HepG2 (cell line): ENCODE data around the gene YWHAB. TPM values are rescaled to one million over a fixed set of nuclear protein-coding genes. Genes with fewer than 3 reads are reported as not detected.

Experiments
- ATAC-seq: fragments of 200-7000 bp; cut with Tn5 transposase; 3 replicates; pipeline ENCODE4 v1.9.1; 2020; ENCODE audit warnings: mild to moderate bottlenecking, moderate library complexity
- BruUV-seq: library from RNA; stranded (reverse); fragments of 400-500 nt; replicated peaks from 2 replicates; lab custom pipeline; 2021; lab: Mats Ljungman, UMichigan
- CTCF ChIA-PET: fragments of 300-600 bp; formaldehyde crosslinking; extraction: SDS; loops from one replicate; lab custom pipeline; 2021; ENCODE audit warnings: low total read pairs, inconsistent platforms, low intra/inter-chr PET ratio; lab: Yijun Ruan, JAX
- POLR2A ChIA-PET: fragments of 350-600 bp; sonication (Branson Sonifier 250); formaldehyde crosslinking; loops from one replicate; lab custom pipeline; 2020; ENCODE audit warnings: antibody characterized with exemption, inconsistent platforms; lab: Yijun Ruan, JAX
- DNase-seq: peaks from one replicate; pipeline ENCODE4 v3.0.0-alpha.2; 2015; ENCODE audit warnings: low spot score
- FAIRE-seq: peaks from 3 replicates; lab custom pipeline; 2011; peaks lifted over from hg19 to GRCh38; lab: Jason Lieb, UNC
- H2AFZ ChIP-seq: one replicate; pipeline ENCODE4 v1.6.1; 2011; ENCODE audit warnings: low read length, inconsistent platforms
- H3K27ac ChIP-seq: fragments of 300-600 bp; 3 replicates; pipeline ENCODE4 v1.8.0; 2011; ENCODE audit warnings: mixed run types, mild to moderate bottlenecking, mixed read lengths, low read length, inconsistent platforms; ENCODE audit not compliant: insufficient read depth; ENCODE audit errors: extremely low read length
- H3K27me3 ChIP-seq, 2 experiments: fragments of 200-600 bp in 1 of 2; 2 replicates in 1 of 2; 3 replicates in 1 of 2; pipeline versions ENCODE4 v1.6.0 to v1.8.0; 2011; ENCODE audit warnings: low read length in 2 of 2, mild to moderate bottlenecking in 2 of 2, moderate library complexity in 2 of 2, inconsistent platforms in 1 of 2; ENCODE audit not compliant: insufficient read depth in 2 of 2, control insufficient read depth in 1 of 2
- H3K36me3 ChIP-seq, 2 experiments: fragments of 200-600 bp in 1 of 2; replicated peaks in 1 of 2; 2 replicates in 1 of 2; 3 replicates in 1 of 2; pipeline versions ENCODE4 v1.5.1 to v1.8.0; 2011; ENCODE audit warnings: low read length in 2 of 2, inconsistent platforms in 1 of 2; ENCODE audit not compliant: insufficient read depth in 2 of 2, control insufficient read depth in 1 of 2
- H3K4me1 ChIP-seq: 2 replicates; pipeline ENCODE4 v1.5.1; 2012; ENCODE audit warnings: low read length, inconsistent platforms; ENCODE audit not compliant: insufficient read depth
- H3K4me2 ChIP-seq: 2 replicates; pipeline ENCODE4 v1.6.0; 2011; ENCODE audit warnings: low read depth, low read length, inconsistent platforms
- H3K4me3 ChIP-seq, 3 experiments: fragments of 200-600 bp in 1 of 3; sonication (generic), shearing (Covaris generic) in 1 of 3; replicated peaks in 1 of 3; 2 replicates each; pipeline ENCODE4 v1.5.1; 2011 to 2016; ENCODE audit warnings: low read length in 3 of 3, inconsistent platforms in 2 of 3, low read depth in 2 of 3, mild to moderate bottlenecking in 2 of 3, control low read depth in 1 of 3, mixed read lengths in 1 of 3; ENCODE audit not compliant: insufficient read depth in 1 of 3
- H3K79me2 ChIP-seq: one replicate; pipeline ENCODE4 v1.6.1; 2011; ENCODE audit warnings: low read length, inconsistent platforms; ENCODE audit not compliant: insufficient read depth
- H3K9ac ChIP-seq: 2 replicates; pipeline ENCODE4 v1.6.0; 2011; ENCODE audit warnings: mild to moderate bottlenecking, low read depth, low read length, inconsistent platforms; ENCODE audit not compliant: insufficient read depth
- H3K9me3 ChIP-seq: 2 replicates; pipeline ENCODE4 v1.5.1; 2012; ENCODE audit warnings: mild to moderate bottlenecking, low read length
- H4K20me1 ChIP-seq: 2 replicates; pipeline ENCODE4 v1.6.0; 2011; ENCODE audit warnings: inconsistent platforms, mild to moderate bottlenecking, low read length, moderate library complexity; ENCODE audit not compliant: insufficient read depth
- AGO2 ChIP-seq: fragments of 200-400 bp; formaldehyde crosslinking; optimal IDR thresholded peaks from 2 replicates; pipeline ENCODE3; 2017; ENCODE audit warnings: mild to moderate bottlenecking, low read depth, low read length, moderate library complexity
- NCOA5 ChIP-seq: sonication (generic); formaldehyde crosslinking; IDR thresholded peaks from 2 replicates; pipeline ENCODE4 v1.4.0; 2020; ENCODE audit warnings: missing genetic modification reagents
- POLR2G ChIP-seq: fragments of 200-400 bp; formaldehyde crosslinking; IDR thresholded peaks from 2 replicates; pipeline ENCODE4 v1.6.1; 2018; ENCODE audit warnings: mild to moderate bottlenecking, low read depth, low read length, moderate library complexity
- RBFOX2 ChIP-seq: fragments of 200-400 bp; formaldehyde crosslinking; IDR thresholded peaks from 2 replicates; pipeline ENCODE4 v1.6.1; 2017; ENCODE audit warnings: low read depth, mild to moderate bottlenecking, low read length
- RBM22 ChIP-seq: fragments of 200-400 bp; formaldehyde crosslinking; optimal IDR thresholded peaks from 2 replicates; pipeline ENCODE3; 2017; ENCODE audit warnings: mild to moderate bottlenecking, low read length, moderate library complexity
- RFXAP ChIP-seq: sonication (generic); formaldehyde crosslinking; IDR thresholded peaks from 2 replicates; pipeline ENCODE4 v1.4.0; 2020; ENCODE audit warnings: missing genetic modification reagents, borderline replicate concordance
- ZNF788 ChIP-seq: sonication (generic); formaldehyde crosslinking; IDR thresholded peaks from 2 replicates; pipeline ENCODE4 v1.5.0; 2020; ENCODE audit warnings: mild to moderate bottlenecking, missing genetic modification reagents, borderline replicate concordance
- ZNF83 ChIP-seq: sonication (generic); formaldehyde crosslinking; IDR thresholded peaks from 2 replicates; pipeline ENCODE4 v1.4.0; 2020; ENCODE audit warnings: missing genetic modification reagents, mild to moderate bottlenecking, borderline replicate concordance
- ZUFSP ChIP-seq: sonication (generic); formaldehyde crosslinking; IDR thresholded peaks from 2 replicates; pipeline ENCODE4 v1.9.0; 2021; ENCODE audit warnings: missing genetic modification reagents, mild to moderate bottlenecking, borderline replicate concordance
- WGBS: methylation state at CpG from one replicate; pipeline ENCODE4 v1.1.6; 2017; ENCODE audit warnings: low lambda C conversion rate; 5-methylcytosine and 5-hydroxymethylcytosine counted together
- in situ Hi-C: cut with HindIII; loops from 2 replicates; pipeline ENCODE4 v1.10.0; 2017; ENCODE audit warnings: low pct_unique_long_range_greater_than_20kb; ENCODE audit not compliant: extremely low pct_ligation_motif_present
- intact Hi-C: fragments of 100-400 bp; cut with micrococcal nuclease; formaldehyde crosslinking; loops from one replicate; pipeline ENCODE4 v1.10.0; 2022; ENCODE audit not compliant: unreplicated experiment
- polyA plus RNA-seq, 8 experiments: library from polyadenylated mRNA; depleted of rRNA in 3 of 8; stranded (reverse) in 7 of 8; unstranded in 1 of 8; fragments of >200 nt; fragmentation: Illumina TruSeq in 4 of 8; extraction: Trizol in 4 of 8; gene quantifications; 2 replicates each; pipeline versions ENCODE4 v1.2.1 to v1.2.3, GENCODE V29; 2011 to 2016; ENCODE audit warnings: low read depth in 4 of 8, missing spikeins in 1 of 8, mixed read lengths in 1 of 8; ENCODE audit not compliant: insufficient read depth in 1 of 8
- total RNA-seq, 5 experiments: library from RNA; depleted of rRNA; stranded (reverse); fragments of >200 nt; fragmentation: Illumina TruSeq; extraction: Trizol; gene quantifications; 2 replicates each; pipeline ENCODE4 v1.2.3, GENCODE V29; 2016; ENCODE audit warnings: low read depth in 1 of 5

Gene YWHAB
- total and polyA plus RNA-seq, 2 of the 13 experiments (the other 11 are each of a cell fraction or from before 2014, with no cell fraction given) = 77.2 to 121 TPM

- CTCF ChIA-PET = no interaction called here
- Histone ChIP-seq H4K20me1 (no peaks in the 10 kb centered on the region), H3K4me2 (no peak overlapping the region), H3K36me3 (peaks cover 53 to 95% of the 10 kb centered on the region in 2 experiments), H3K79me2 (no peaks in the 10 kb centered on the region), H3K27me3 (no peaks in the 10 kb centered on the region), H3K9ac (no peak overlapping the region), H3K27ac (no peak overlapping the region), H3K9me3 (no peaks in the 10 kb centered on the region), H2AFZ (no peak overlapping the region), H3K4me3 (no peak overlapping the region), H3K4me1 (peaks cover 9% of the 10 kb centered on the region)
- intact Hi-C loops (no loop called here), in situ Hi-C loops (no loop called here)
- FAIRE-seq (no peak), ATAC-seq (no peak), DNase-seq (no peak)
- WGBS = 100% methylated on average over 2 of the region's 2 CpGs
- TF ChIP-seq ZUFSP (no peak), POLR2G (peak; percentile 24; the same call in 1 of the 2 replicates), RBM22 (no peak), RFXAP (CRISPR knock-in tag) (no peak), RBFOX2 (0 out of 2 replicates have a peak, but pooled peaks have one; percentile 39), ZNF788 (no peak), ZNF83 (CRISPR knock-in tag) (no peak), AGO2 (peak; percentile 31), NCOA5 (no peak)
- BruUV-seq = no TSS peak
- POLR2A ChIA-PET = interaction anchor here (1.2 to 7.2 kb wide), 3 partner anchors 9 to 39 kb away, joined by 3 to 51 read pairs (median 5); partner anchors contain the start of gene TOMM34
Observed at GRCh38 chr20:44948513-44948912, 63.0 kb downstream of the YWHAB start.
